GM12872 (cell line): Measurements from ENCODE around the gene RUNX2.

Experiments
- TF ChIP-seq, protein P1 (sequence below): IDR thresholded peaks from 3 replicates; pipeline ENCODE4 v1.5.1; 2011; ENCODE audit warnings: low read depth, mild to moderate bottlenecking, low read length, moderate library complexity; ENCODE audit not compliant: insufficient read depth

The RUNX2 gene

DNA sequence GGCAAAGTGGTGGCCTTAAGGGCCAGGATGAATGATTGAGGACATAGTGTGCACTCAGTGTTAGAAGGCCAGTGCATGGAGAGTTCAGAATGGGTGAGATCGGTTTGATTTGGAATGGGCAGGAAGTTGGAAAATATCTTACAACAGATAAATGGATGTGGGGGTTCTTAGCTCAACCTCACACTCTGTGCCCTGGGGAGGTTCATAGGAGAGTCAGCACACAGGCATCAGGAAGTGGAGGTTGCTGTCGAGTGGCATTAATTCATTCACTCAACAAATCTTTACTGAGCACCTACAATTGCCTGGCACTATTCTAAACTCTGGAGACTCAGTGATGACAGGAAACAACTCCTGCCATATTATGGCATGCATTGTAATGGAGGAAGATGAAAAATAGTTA, 363.3 kb downstream of the RUNX2 start:
- TF ChIP-seq, protein P1, sequence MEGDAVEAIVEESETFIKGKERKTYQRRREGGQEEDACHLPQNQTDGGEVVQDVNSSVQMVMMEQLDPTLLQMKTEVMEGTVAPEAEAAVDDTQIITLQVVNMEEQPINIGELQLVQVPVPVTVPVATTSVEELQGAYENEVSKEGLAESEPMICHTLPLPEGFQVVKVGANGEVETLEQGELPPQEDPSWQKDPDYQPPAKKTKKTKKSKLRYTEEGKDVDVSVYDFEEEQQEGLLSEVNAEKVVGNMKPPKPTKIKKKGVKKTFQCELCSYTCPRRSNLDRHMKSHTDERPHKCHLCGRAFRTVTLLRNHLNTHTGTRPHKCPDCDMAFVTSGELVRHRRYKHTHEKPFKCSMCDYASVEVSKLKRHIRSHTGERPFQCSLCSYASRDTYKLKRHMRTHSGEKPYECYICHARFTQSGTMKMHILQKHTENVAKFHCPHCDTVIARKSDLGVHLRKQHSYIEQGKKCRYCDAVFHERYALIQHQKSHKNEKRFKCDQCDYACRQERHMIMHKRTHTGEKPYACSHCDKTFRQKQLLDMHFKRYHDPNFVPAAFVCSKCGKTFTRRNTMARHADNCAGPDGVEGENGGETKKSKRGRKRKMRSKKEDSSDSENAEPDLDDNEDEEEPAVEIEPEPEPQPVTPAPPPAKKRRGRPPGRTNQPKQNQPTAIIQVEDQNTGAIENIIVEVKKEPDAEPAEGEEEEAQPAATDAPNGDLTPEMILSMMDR, result no peak

DNA sequence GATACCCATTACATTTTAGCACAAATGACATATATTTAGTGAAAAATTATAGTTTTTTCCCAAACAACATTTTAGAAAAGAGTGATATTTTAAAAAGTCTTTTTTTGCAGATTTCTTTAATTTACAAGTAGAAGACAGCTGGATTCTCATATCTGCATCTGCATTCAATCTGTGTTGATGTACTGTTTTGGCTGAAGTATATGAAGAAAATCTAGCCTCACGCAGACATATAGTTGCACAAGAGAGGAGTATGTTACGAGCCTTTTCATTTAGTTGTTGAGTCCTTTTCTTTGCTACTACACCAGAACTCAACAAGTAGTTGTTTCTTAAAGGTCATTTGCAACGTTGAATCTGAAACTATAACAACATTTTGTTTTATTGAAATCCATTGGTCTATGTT, 363.9 kb downstream of the RUNX2 start:
- TF ChIP-seq, protein P1, result no peak

DNA sequence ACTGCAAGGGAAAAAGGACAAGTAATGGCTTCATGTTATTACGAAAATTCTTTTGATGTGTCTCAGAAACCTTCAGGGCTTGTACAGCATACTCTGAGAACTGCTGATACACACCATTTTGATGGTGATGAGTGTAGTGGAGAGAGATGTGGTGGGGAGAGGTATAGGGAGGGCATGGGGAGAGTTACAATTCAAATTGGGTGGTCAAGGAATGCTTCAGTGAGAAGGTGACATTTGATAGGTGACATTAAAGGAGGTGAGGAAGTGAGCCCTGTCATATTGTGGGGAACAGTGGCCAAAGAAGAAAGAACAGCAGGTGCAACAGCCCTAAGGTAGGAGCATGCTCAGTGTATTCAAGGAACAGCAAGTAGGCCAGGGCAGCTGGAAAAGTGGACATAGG, 368.6 kb downstream of the RUNX2 start:
- TF ChIP-seq, protein P1, result no peak

DNA sequence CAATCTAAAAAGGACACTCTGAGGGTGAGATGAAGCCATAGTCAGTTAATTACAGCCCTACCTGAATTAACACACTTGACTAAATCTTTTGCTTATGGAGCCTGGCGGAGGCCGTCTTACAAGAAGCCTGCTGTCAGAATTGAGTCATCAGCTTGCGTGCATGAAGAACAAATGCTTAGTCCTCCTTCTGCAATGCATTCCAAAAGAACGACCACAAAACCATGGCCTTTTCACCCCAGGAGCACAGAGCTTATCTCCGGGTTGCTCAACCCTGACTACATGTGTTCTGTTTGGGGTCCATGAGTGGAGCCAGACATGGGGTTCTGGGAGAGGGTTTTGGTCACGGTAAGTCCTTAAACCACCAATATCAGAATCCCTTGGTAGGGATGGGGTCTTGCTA, 369.5 kb downstream of the RUNX2 start:
- TF ChIP-seq, protein P1, result no peak

DNA sequence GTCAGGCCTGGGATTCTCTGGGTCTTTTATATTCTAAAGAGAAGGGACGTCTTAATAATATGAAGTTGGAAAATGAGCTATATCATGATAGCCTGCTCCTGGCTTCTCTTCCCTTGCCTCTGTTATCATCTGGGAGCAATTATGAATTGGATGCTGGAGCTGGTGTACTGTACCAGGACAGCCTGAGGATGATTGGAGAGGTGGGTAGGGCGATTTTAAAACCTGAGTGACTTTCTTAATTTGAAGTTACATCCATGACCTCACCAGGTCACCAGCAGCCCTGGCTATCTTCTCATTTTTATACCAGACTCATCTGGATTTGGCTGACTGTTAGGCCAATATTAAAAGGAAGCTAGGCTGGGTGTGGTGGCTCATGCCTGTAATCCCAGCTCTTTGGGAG, 369.9 kb downstream of the RUNX2 start:
- TF ChIP-seq, protein P1, result no peak

DNA sequence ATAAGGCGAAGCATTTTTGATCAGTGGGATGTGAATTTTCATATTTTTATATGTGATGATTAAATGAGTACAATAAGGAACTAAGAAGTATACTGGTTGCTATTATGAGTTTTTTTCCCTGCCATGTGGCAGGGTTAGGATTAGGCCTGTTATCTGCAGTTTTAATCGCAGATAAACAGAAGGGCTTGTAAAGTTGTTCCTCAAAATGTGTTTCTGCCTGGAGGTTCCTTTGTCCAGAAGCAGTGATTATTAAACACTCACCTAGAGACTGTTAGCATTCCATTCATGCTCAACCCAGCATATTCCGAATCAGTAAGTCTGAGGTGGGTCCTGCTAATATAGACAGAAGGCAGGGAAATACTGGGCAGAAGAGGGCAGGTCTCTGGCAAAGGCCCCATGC, 371.5 kb downstream of the RUNX2 start:
- TF ChIP-seq, protein P1, result no peak

DNA sequence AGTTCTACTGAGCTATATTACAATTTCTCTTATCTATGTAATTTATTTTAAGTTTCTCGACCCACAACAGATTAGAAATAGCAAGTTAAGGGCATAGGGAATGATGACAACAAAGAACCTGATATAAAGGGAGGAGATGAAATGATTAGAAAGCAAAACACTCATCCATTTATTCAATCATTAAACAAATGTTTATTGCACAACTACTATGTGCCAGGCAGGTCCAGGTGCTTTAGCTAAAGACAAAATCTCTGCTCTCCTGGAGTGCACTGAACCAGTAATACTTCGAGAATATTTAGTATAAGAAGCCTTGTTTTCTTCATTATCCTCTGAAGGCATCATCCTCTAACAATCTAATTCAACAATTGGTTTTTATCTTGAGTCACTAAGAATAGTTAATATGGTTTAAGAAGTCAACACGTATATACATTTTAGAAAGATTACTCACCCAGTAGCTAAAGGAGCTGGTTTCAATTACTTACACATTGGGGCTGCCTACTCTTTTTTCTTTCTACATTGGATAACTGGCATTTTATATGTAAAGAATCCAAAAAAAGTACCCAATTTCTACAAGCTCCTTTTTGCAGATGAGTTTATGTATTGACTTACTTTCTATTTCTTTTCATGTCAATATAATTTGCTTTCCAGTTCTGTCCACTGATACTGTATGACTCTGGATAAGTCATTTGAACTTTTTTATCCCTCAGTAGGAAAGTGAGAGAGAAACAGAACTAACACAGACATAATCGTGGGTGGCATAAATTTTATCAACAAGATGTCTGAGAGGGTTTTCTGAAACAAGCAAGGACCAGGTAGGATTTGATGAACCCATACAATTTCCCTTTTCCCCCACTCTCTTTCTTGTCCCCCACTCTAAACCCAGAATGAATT, 375.0 kb downstream of the RUNX2 start:
- TF ChIP-seq, protein P1, result no peak
